HG03575 (cell line): ENCODE data around the gene XIRP2.

Experiments used
- ATAC-seq: cut with Tn5 transposase; IDR thresholded peaks from one replicate; pipeline ENCODE4 v1.9.1; 2021; ENCODE audit not compliant: unreplicated experiment, insufficient number of reproducible peaks, low FRiP score; ENCODE audit errors: extremely low read depth

Gene XIRP2

GRCh38 chr2:167157523-167157922 is 269.2 kb downstream of the XIRP2 start:
- ATAC-seq = no peak

- no peak for ATAC-seq
Measured at GRCh38 chr2:167177196-167177595, 288.9 kb downstream of the XIRP2 start.

- no peak for ATAC-seq
Measured at GRCh38 chr2:167181134-167181533, 292.9 kb downstream of the XIRP2 start.

GRCh38 chr2:167181688-167182087 is 293.4 kb downstream of the XIRP2 start:
- ATAC-seq = no peak

- ATAC-seq = no peak
Measured at GRCh38 chr2:167182403-167182802, 294.1 kb downstream of the XIRP2 start.

- ATAC-seq = no peak
Measured at GRCh38 chr2:167183931-167184330, 295.7 kb downstream of the XIRP2 start.

- no peak for ATAC-seq
Measured at GRCh38 chr2:167186465-167186864, 298.2 kb downstream of the XIRP2 start.

GRCh38 chr2:167187049-167187727 is 298.9 kb downstream of the XIRP2 start:
- ATAC-seq = no peak

GRCh38 chr2:167187978-167188967 is 300.0 kb downstream of the XIRP2 start:
- no peak for ATAC-seq

- ATAC-seq = no peak
Measured at GRCh38 chr2:167190053-167190452, 301.8 kb downstream of the XIRP2 start.

- no peak for ATAC-seq
Measured at GRCh38 chr2:167191588-167191987, 303.3 kb downstream of the XIRP2 start.

- no peak for ATAC-seq
Measured at GRCh38 chr2:167192833-167193232, 304.6 kb downstream of the XIRP2 start.

GRCh38 chr2:167196461-167197252 is 308.4 kb downstream of the XIRP2 start:
- no peak for ATAC-seq

GRCh38 chr2:167198009-167198408 is 309.7 kb downstream of the XIRP2 start:
- ATAC-seq = no peak

- no peak for ATAC-seq
Measured at GRCh38 chr2:167198576-167198975, 310.3 kb downstream of the XIRP2 start.

GRCh38 chr2:167200019-167200418 is 311.7 kb downstream of the XIRP2 start:
- no peak for ATAC-seq

- ATAC-seq = no peak
Measured at GRCh38 chr2:167209784-167210183, 321.5 kb downstream of the XIRP2 start.

- no peak for ATAC-seq
Measured at GRCh38 chr2:167212014-167212648, 323.9 kb downstream of the XIRP2 start.

- no peak for ATAC-seq
Measured at GRCh38 chr2:167215595-167215994, 327.3 kb downstream of the XIRP2 start.
